IMR-90 (cell line): ENCODE data around the gene ABI3. TPM values are rescaled to one million over a fixed set of nuclear protein-coding genes. Genes with fewer than 3 reads are reported as not detected.

ENCODE experiments used
- ATAC-seq: fragments of 200-7000 bp; cut with Tn5 transposase; 2 replicates; pipeline ENCODE4 v1.9.1; 2020; ENCODE audit warnings: low read depth, mild to moderate bottlenecking, moderate library complexity
- BruUV-seq: library from RNA; stranded (reverse); fragments of 400-500 nt; replicated peaks from 2 replicates; lab custom pipeline; 2021; lab: Mats Ljungman, UMichigan
- CTCF ChIA-PET: fragments of 300-600 bp; formaldehyde crosslinking; extraction: SDS; loops from one replicate; lab custom pipeline; 2021; ENCODE audit warnings: antibody characterized with exemption; lab: Yijun Ruan, JAX
- POLR2A ChIA-PET: fragments of 300-600 bp; sonication (Branson Sonifier 250); formaldehyde crosslinking; loops from one replicate; lab custom pipeline; 2022; ENCODE audit warnings: antibody characterized with exemption; ENCODE audit not compliant: unreplicated experiment; lab: Charles Lee
- DNase-seq: peaks from one replicate; pipeline ENCODE4 v3.0.0; 2013
- H2AFZ ChIP-seq: replicated peaks from 2 replicates; pipeline ENCODE3; 2013; ENCODE audit warnings: low read length, mild to moderate bottlenecking; ENCODE audit not compliant: poor library complexity
- H2AK5ac ChIP-seq: 2 replicates; pipeline ENCODE4 v1.6.1; 2013; ENCODE audit warnings: low read depth, low read length, inconsistent platforms
- H2AK9ac ChIP-seq: replicated peaks from 2 replicates; pipeline ENCODE3; 2013; ENCODE audit warnings: mild to moderate bottlenecking, low read depth, low read length, moderate library complexity; ENCODE audit not compliant: poor library complexity
- H2BK120ac ChIP-seq: 2 replicates; pipeline ENCODE4 v1.6.1; 2013; ENCODE audit warnings: low read depth, low read length, inconsistent platforms
- H2BK15ac ChIP-seq: 3 replicates; pipeline ENCODE4 v1.6.1; 2013; ENCODE audit warnings: low read depth, low read length, inconsistent platforms
- H2BK20ac ChIP-seq: 2 replicates; pipeline ENCODE4 v1.6.1; 2013; ENCODE audit warnings: low read depth, mild to moderate bottlenecking, inconsistent platforms, low read length, moderate library complexity
- H2BK5ac ChIP-seq: 2 replicates; pipeline ENCODE4 v1.6.1; 2013; ENCODE audit warnings: mild to moderate bottlenecking, low read depth, low read length, inconsistent platforms; ENCODE audit not compliant: poor library complexity, severe bottlenecking
- H3K14ac ChIP-seq: replicated peaks from 2 replicates; pipeline ENCODE4 v1.6.1; 2013; ENCODE audit warnings: low read depth, low read length, inconsistent platforms
- H3K18ac ChIP-seq: 2 replicates; pipeline ENCODE4 v1.6.1; 2013; ENCODE audit warnings: low read depth, low read length, control low read depth
- H3K23ac ChIP-seq: 2 replicates; pipeline ENCODE4 v1.6.1; 2013; ENCODE audit warnings: low read depth, low read length, inconsistent platforms
- H3K27ac ChIP-seq: 2 replicates; pipeline ENCODE4 v1.5.1; 2013; ENCODE audit warnings: mild to moderate bottlenecking, control low read depth, low read length; ENCODE audit not compliant: insufficient read depth
- H3K27me3 ChIP-seq: 2 replicates; pipeline ENCODE4 v1.6.1; 2013; ENCODE audit warnings: low read length; ENCODE audit not compliant: control insufficient read depth, insufficient read depth
- H3K36me3 ChIP-seq: 2 replicates; pipeline ENCODE4 v1.6.1; 2013; ENCODE audit warnings: low read length, mixed read lengths; ENCODE audit not compliant: control insufficient read depth, insufficient read depth
- H3K4ac ChIP-seq: 2 replicates; pipeline ENCODE4 v1.6.1; 2013; ENCODE audit warnings: low read depth, low read length, inconsistent platforms
- H3K4me1 ChIP-seq: 2 replicates; pipeline ENCODE4 v1.6.1; 2013; ENCODE audit warnings: low read length, mixed read lengths; ENCODE audit not compliant: control insufficient read depth, insufficient read depth
- H3K4me2 ChIP-seq: 2 replicates; pipeline ENCODE4 v1.6.1; 2013; ENCODE audit warnings: low read depth, mild to moderate bottlenecking, control low read depth, low read length, moderate library complexity
- H3K4me3 ChIP-seq: 2 replicates; pipeline ENCODE4 v1.5.1; 2013; ENCODE audit warnings: low read depth, mild to moderate bottlenecking, control low read depth, low read length, moderate library complexity; ENCODE audit not compliant: insufficient read depth
- H3K56ac ChIP-seq: 2 replicates; pipeline ENCODE4 v1.6.1; 2013; ENCODE audit warnings: low read length, inconsistent platforms; ENCODE audit not compliant: insufficient read depth; ENCODE audit errors: extremely low read depth
- H3K79me1 ChIP-seq, 2 experiments: 2 replicates each; pipeline ENCODE4 v1.6.1; 2013; ENCODE audit warnings: low read length in 2 of 2, inconsistent platforms in 1 of 2, low read depth in 1 of 2
- H3K9ac ChIP-seq: 2 replicates; pipeline ENCODE4 v1.6.1; 2013; ENCODE audit warnings: low read depth, low read length, control low read depth
- H3K9me1 ChIP-seq: 2 replicates; pipeline ENCODE4 v1.6.1; 2013; ENCODE audit warnings: low read length, inconsistent platforms; ENCODE audit not compliant: insufficient read depth
- H3K9me3 ChIP-seq: 2 replicates; pipeline ENCODE4 v1.6.1; 2013; ENCODE audit warnings: low read length; ENCODE audit not compliant: control insufficient read depth, insufficient read depth
- H4K20me1 ChIP-seq: 2 replicates; pipeline ENCODE4 v1.6.1; 2013; ENCODE audit warnings: low read length, inconsistent platforms; ENCODE audit not compliant: insufficient read depth
- H4K5ac ChIP-seq: 2 replicates; pipeline ENCODE4 v1.6.1; 2013; ENCODE audit warnings: mild to moderate bottlenecking, low read depth, low read length, control low read depth
- H4K8ac ChIP-seq, 2 experiments: 2 replicates each; pipeline ENCODE4 v1.6.1; 2013; ENCODE audit warnings: low read depth in 2 of 2, low read length in 2 of 2, control low read depth in 1 of 2, inconsistent platforms in 1 of 2
- H4K91ac ChIP-seq: 2 replicates; pipeline ENCODE4 v1.6.1; 2013; ENCODE audit warnings: low read depth, low read length, inconsistent platforms; ENCODE audit not compliant: insufficient read depth
- CEBPB ChIP-seq: IDR thresholded peaks from 2 replicates; pipeline ENCODE4 v1.6.1; 2012; ENCODE audit warnings: low read depth, low read length, improper control_type of control experiment
- WGBS, 2 experiments: methylation state at CpG; one replicate each; pipeline versions ENCODE4 v1.1.5 to v1.1.7; 2013; ENCODE audit warnings: missing lambda C conversion rate in 2 of 2; ENCODE audit not compliant: insufficient read length in 1 of 2; ENCODE audit errors: extremely low coverage in 2 of 2; 5-methylcytosine and 5-hydroxymethylcytosine counted together
- dilution Hi-C: fragments of 300-500 bp; cut with HindIII; formaldehyde crosslinking; loops from one replicate; pipeline ENCODE4 v1.14.3; 2018; ENCODE audit warnings: low sequenced_read_pairs; ENCODE audit not compliant: unreplicated experiment
- in situ Hi-C: fragments of 300-500 bp; cut with MboI; formaldehyde crosslinking; loops from 3 replicates; pipeline ENCODE4 v1.14.3; 2019; ENCODE audit warnings: low sequenced_read_pairs, inconsistent platforms, mixed read lengths
- intact Hi-C: fragments of 100-400 bp; cut with micrococcal nuclease; formaldehyde crosslinking; loops from 2 replicates; pipeline ENCODE4 v1.10.0; 2022
- polyA plus RNA-seq, 3 experiments: library from polyadenylated mRNA; depleted of rRNA; stranded (reverse); fragments of >200 nt; gene quantifications; 2 replicates each; pipeline ENCODE4 v1.2.3, GENCODE V29; 2012; ENCODE audit warnings: low replicate concordance in 1 of 3
- total RNA-seq: library from RNA; depleted of rRNA; stranded (reverse); fragments of >200 nt; gene quantifications from 2 replicates; pipeline ENCODE4 v1.2.3, GENCODE V29; 2012
- TF ChIP-seq, protein P1 (sequence below): fragments of 150-350 bp; IDR thresholded peaks from 2 replicates; pipeline ENCODE4 v1.6.1; 2017; ENCODE audit warnings: mild to moderate bottlenecking, antibody characterized with exemption, low read length, low read depth
- TF ChIP-seq, protein P2 (sequence below): conservative IDR thresholded peaks from 2 replicates; pipeline ENCODE4 v1.5.1; 2012; ENCODE audit warnings: mild to moderate bottlenecking, low read depth, low read length, improper control_type of control experiment

The ABI3 gene
- total and polyA plus RNA-seq, 2 of the 4 experiments (the other 2 are of a cell fraction): 1.1 to 1.2 TPM

DNA sequence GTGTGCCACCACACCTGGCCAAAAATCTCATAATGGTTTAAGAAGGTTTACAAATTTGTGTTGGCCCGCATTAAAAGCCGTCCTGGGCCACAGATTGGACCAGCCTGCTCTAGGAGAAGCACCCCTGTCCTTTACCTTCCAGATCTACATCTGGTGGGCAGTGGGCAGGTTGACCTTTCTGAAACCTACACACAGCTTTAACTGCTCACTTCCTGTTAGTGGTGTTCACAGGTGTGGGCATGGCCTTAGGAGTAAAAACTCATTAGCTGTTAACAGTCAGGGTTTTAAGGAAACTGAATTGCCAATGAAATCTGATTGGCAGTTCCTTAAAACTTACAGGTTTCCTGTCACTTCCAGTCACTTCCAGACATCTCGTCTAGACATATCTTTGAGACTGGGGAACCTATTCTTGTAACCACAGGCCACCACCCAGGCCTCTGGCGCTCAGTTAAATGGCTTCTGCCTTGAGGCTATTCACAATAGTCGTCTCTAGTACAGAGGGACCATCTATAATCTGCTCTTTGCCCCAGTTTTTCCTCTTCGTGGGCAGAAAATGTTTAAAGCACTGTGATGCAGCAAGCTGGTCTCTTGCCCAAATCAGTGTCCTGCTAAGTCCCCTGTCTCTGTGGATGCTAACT lies 29.4 kb upstream of the ABI3 start:
- CTCF ChIA-PET: interaction anchor here (0.6 to 2.3 kb wide), 6 partner anchors 10 to 297 kb away, joined by 3 to 12 read pairs (median 4); no protein-coding TSS in a partner anchor

More for the DNA sequence above, 29.4 kb upstream of the ABI3 start:
- Histone ChIP-seq H3K9me1 (no peaks in the 10 kb centered on the region; the same call in 1 of the 2 replicates), H4K20me1 (no peaks in the 10 kb centered on the region), H3K18ac (no peak overlapping the region), H3K27ac (no peak overlapping the region), H3K9me3 (peaks cover 25% of the 10 kb centered on the region), H2AK9ac (no peak overlapping the region), H3K4me1 (no peaks in the 10 kb centered on the region), H3K36me3 (no peaks in the 10 kb centered on the region), H3K9ac (no peak overlapping the region), H2BK15ac (no peak overlapping the region), H2BK20ac (no peak overlapping the region), H2AK5ac (no peak overlapping the region), H3K56ac (no peak overlapping the region), H3K4me3 (no peak overlapping the region), H3K23ac (no peak overlapping the region), H4K91ac (no peak overlapping the region), H4K8ac (no peak overlapping the region), H2BK5ac (no peak overlapping the region), H2AFZ (no peak overlapping the region), H3K4ac (no peak overlapping the region), H3K4me2 (no peak overlapping the region), H2BK120ac (no peak overlapping the region), H4K5ac (no peak overlapping the region), H3K27me3 (peaks cover 2% of the 10 kb centered on the region), H3K79me1 (no peaks in the 10 kb centered on the region), H3K14ac (no peak overlapping the region)
- ATAC-seq: no peak
- WGBS, 2 experiments: 60% methylated on average over 3 of the region's 6 CpGs; no CpG with 5 or more reads in 1 of the 2 experiments
- POLR2A ChIA-PET: no interaction called here
- dilution Hi-C loops (no loop called here), intact Hi-C loops (loop anchor here (1.0 to 10.0 kb wide), 2 partner anchors 46 to 116 kb away; no protein-coding TSS in a partner anchor), in situ Hi-C loops (no loop called here)
- DNase-seq: no peak
- TF ChIP-seq, protein P1, sequence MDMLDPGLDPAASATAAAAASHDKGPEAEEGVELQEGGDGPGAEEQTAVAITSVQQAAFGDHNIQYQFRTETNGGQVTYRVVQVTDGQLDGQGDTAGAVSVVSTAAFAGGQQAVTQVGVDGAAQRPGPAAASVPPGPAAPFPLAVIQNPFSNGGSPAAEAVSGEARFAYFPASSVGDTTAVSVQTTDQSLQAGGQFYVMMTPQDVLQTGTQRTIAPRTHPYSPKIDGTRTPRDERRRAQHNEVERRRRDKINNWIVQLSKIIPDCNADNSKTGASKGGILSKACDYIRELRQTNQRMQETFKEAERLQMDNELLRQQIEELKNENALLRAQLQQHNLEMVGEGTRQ: no peak
- TF ChIP-seq CEBPB: no peak
- TF ChIP-seq, protein P2, sequence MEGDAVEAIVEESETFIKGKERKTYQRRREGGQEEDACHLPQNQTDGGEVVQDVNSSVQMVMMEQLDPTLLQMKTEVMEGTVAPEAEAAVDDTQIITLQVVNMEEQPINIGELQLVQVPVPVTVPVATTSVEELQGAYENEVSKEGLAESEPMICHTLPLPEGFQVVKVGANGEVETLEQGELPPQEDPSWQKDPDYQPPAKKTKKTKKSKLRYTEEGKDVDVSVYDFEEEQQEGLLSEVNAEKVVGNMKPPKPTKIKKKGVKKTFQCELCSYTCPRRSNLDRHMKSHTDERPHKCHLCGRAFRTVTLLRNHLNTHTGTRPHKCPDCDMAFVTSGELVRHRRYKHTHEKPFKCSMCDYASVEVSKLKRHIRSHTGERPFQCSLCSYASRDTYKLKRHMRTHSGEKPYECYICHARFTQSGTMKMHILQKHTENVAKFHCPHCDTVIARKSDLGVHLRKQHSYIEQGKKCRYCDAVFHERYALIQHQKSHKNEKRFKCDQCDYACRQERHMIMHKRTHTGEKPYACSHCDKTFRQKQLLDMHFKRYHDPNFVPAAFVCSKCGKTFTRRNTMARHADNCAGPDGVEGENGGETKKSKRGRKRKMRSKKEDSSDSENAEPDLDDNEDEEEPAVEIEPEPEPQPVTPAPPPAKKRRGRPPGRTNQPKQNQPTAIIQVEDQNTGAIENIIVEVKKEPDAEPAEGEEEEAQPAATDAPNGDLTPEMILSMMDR: no peak
- no TSS peak for BruUV-seq
